ENCODE measurements around the gene RNF10.

- TF ChIP-seq CTCF (IDR thresholded peaks at IDR 0.05) = no peak
- TF ChIP-seq POLR2A (IDR thresholded peaks at IDR 0.05) = no peak
Observed at GRCh38 chr12:120554678-120555077, 20.5 kb downstream of the RNF10 start.
